Activated naive CD8-positive, alpha-beta T cell (primary cell): ENCODE measurements around the gene KCNMA1.

Experiments
- H3K27ac Mint-ChIP-seq: one replicate; pipeline ENCODE4 v1.8.0; 2021; ENCODE audit warnings: mixed read lengths
- H3K27me3 Mint-ChIP-seq: one replicate; pipeline ENCODE4 v1.8.0; 2021; ENCODE audit warnings: mixed read lengths
- H3K36me3 Mint-ChIP-seq: one replicate; pipeline ENCODE4 v1.8.0; 2021; ENCODE audit warnings: mixed read lengths
- H3K4me1 Mint-ChIP-seq: one replicate; pipeline ENCODE4 v1.8.0; 2021; ENCODE audit warnings: low read depth, mixed read lengths
- H3K4me3 Mint-ChIP-seq: one replicate; pipeline ENCODE4 v1.8.0; 2021; ENCODE audit warnings: mild to moderate bottlenecking, mixed read lengths
- H3K9me3 Mint-ChIP-seq: one replicate; pipeline ENCODE4 v1.8.0; 2021; ENCODE audit warnings: low read depth, mixed read lengths

The KCNMA1 gene

GRCh38 chr10:77081481-77081891 lies 556.1 kb downstream of the KCNMA1 start:
- H3K4me1 Mint-ChIP-seq, result no peaks in the 10 kb centered on the region
- no peaks in the 10 kb centered on the region for H3K36me3 Mint-ChIP-seq
- H3K4me3 Mint-ChIP-seq, result no peak overlapping the region
- H3K9me3 Mint-ChIP-seq, result no peaks in the 10 kb centered on the region
- peaks cover 2% of the 10 kb centered on the region for H3K27me3 Mint-ChIP-seq
- no peak overlapping the region for H3K27ac Mint-ChIP-seq

- H3K27ac Mint-ChIP-seq, result no peak overlapping the region
- no peaks in the 10 kb centered on the region for H3K9me3 Mint-ChIP-seq
- no peaks in the 10 kb centered on the region for H3K4me1 Mint-ChIP-seq
- peaks cover 2% of the 10 kb centered on the region for H3K27me3 Mint-ChIP-seq
- H3K4me3 Mint-ChIP-seq, result no peak overlapping the region
- H3K36me3 Mint-ChIP-seq, result no peaks in the 10 kb centered on the region
Observed at GRCh38 chr10:77080361-77081027, 557.1 kb downstream of the KCNMA1 start.

- H3K4me3 Mint-ChIP-seq, result no peak overlapping the region
- no peaks in the 10 kb centered on the region for H3K36me3 Mint-ChIP-seq
- H3K9me3 Mint-ChIP-seq, result no peaks in the 10 kb centered on the region
- H3K4me1 Mint-ChIP-seq, result no peaks in the 10 kb centered on the region
- no peak overlapping the region for H3K27ac Mint-ChIP-seq
- peaks cover 2% of the 10 kb centered on the region for H3K27me3 Mint-ChIP-seq
Observed at GRCh38 chr10:77079592-77080300, 557.9 kb downstream of the KCNMA1 start.

- no peak overlapping the region for H3K27ac Mint-ChIP-seq
- no peaks in the 10 kb centered on the region for H3K9me3 Mint-ChIP-seq
- no peaks in the 10 kb centered on the region for H3K36me3 Mint-ChIP-seq
- H3K4me1 Mint-ChIP-seq, result no peaks in the 10 kb centered on the region
- H3K4me3 Mint-ChIP-seq, result no peak overlapping the region
- H3K27me3 Mint-ChIP-seq, result peaks cover 2% of the 10 kb centered on the region
Observed at GRCh38 chr10:77077316-77077945, 560.2 kb downstream of the KCNMA1 start.

GRCh38 chr10:77075926-77076325 lies 561.7 kb downstream of the KCNMA1 start:
- H3K4me1 Mint-ChIP-seq, result no peaks in the 10 kb centered on the region
- H3K4me3 Mint-ChIP-seq, result no peak overlapping the region
- H3K9me3 Mint-ChIP-seq, result no peaks in the 10 kb centered on the region
- H3K27me3 Mint-ChIP-seq, result peaks cover 2% of the 10 kb centered on the region
- H3K27ac Mint-ChIP-seq, result no peak overlapping the region
- no peaks in the 10 kb centered on the region for H3K36me3 Mint-ChIP-seq

GRCh38 chr10:77074104-77074624 lies 563.4 kb downstream of the KCNMA1 start:
- no peaks in the 10 kb centered on the region for H3K4me1 Mint-ChIP-seq

GRCh38 chr10:77073663-77073960 lies 564.0 kb downstream of the KCNMA1 start:
- Mint-ChIP-seq H3K36me3 (no peaks in the 10 kb centered on the region), H3K27me3 (peaks cover 2% of the 10 kb centered on the region), H3K27ac (no peak overlapping the region), H3K4me1 (no peaks in the 10 kb centered on the region), H3K4me3 (no peak overlapping the region), H3K9me3 (no peaks in the 10 kb centered on the region)

More at GRCh38 chr10:77074104-77074624, 563.4 kb downstream of the KCNMA1 start:
- Mint-ChIP-seq H3K36me3 (no peaks in the 10 kb centered on the region), H3K9me3 (no peaks in the 10 kb centered on the region), H3K27me3 (peaks cover 2% of the 10 kb centered on the region), H3K4me3 (no peak overlapping the region), H3K27ac (no peak overlapping the region)

- H3K9me3 Mint-ChIP-seq, result no peaks in the 10 kb centered on the region
- no peak overlapping the region for H3K4me3 Mint-ChIP-seq
- no peaks in the 10 kb centered on the region for H3K4me1 Mint-ChIP-seq
- no peaks in the 10 kb centered on the region for H3K36me3 Mint-ChIP-seq
- H3K27me3 Mint-ChIP-seq, result peaks cover 2% of the 10 kb centered on the region
- H3K27ac Mint-ChIP-seq, result no peak overlapping the region
Observed at GRCh38 chr10:77072836-77073662, 564.6 kb downstream of the KCNMA1 start.

- no peak overlapping the region for H3K4me3 Mint-ChIP-seq
- no peak overlapping the region for H3K27ac Mint-ChIP-seq
- H3K9me3 Mint-ChIP-seq, result no peaks in the 10 kb centered on the region
- no peaks in the 10 kb centered on the region for H3K4me1 Mint-ChIP-seq
- H3K27me3 Mint-ChIP-seq, result peaks cover 2% of the 10 kb centered on the region
- H3K36me3 Mint-ChIP-seq, result no peaks in the 10 kb centered on the region
Observed at GRCh38 chr10:77072361-77072835, 565.2 kb downstream of the KCNMA1 start.

- H3K4me1 Mint-ChIP-seq, result no peaks in the 10 kb centered on the region
- no peaks in the 10 kb centered on the region for H3K9me3 Mint-ChIP-seq
- H3K27ac Mint-ChIP-seq, result no peak overlapping the region
- H3K4me3 Mint-ChIP-seq, result no peak overlapping the region
- no peaks in the 10 kb centered on the region for H3K36me3 Mint-ChIP-seq
- peaks cover 2% of the 10 kb centered on the region for H3K27me3 Mint-ChIP-seq
Observed at GRCh38 chr10:77071956-77072355, 565.7 kb downstream of the KCNMA1 start.

- H3K4me3 Mint-ChIP-seq, result no peak overlapping the region
- no peaks in the 10 kb centered on the region for H3K9me3 Mint-ChIP-seq
Observed at GRCh38 chr10:77071001-77071511, 566.6 kb downstream of the KCNMA1 start.

GRCh38 chr10:77070346-77070745 lies 567.3 kb downstream of the KCNMA1 start:
- Mint-ChIP-seq H3K27me3 (no peaks in the 10 kb centered on the region), H3K9me3 (no peaks in the 10 kb centered on the region), H3K4me3 (no peak overlapping the region), H3K36me3 (no peaks in the 10 kb centered on the region), H3K4me1 (no peaks in the 10 kb centered on the region), H3K27ac (no peak overlapping the region)

More at GRCh38 chr10:77071001-77071511, 566.6 kb downstream of the KCNMA1 start:
- no peak overlapping the region for H3K27ac Mint-ChIP-seq
- H3K27me3 Mint-ChIP-seq, result no peaks in the 10 kb centered on the region
- H3K4me1 Mint-ChIP-seq, result no peaks in the 10 kb centered on the region
- no peaks in the 10 kb centered on the region for H3K36me3 Mint-ChIP-seq

- H3K27ac Mint-ChIP-seq, result no peak overlapping the region
- no peak overlapping the region for H3K4me3 Mint-ChIP-seq
- H3K27me3 Mint-ChIP-seq, result no peaks in the 10 kb centered on the region
- no peaks in the 10 kb centered on the region for H3K9me3 Mint-ChIP-seq
- no peaks in the 10 kb centered on the region for H3K4me1 Mint-ChIP-seq
- no peaks in the 10 kb centered on the region for H3K36me3 Mint-ChIP-seq
Observed at GRCh38 chr10:77068969-77069368, 568.6 kb downstream of the KCNMA1 start.

- no peaks in the 10 kb centered on the region for H3K27me3 Mint-ChIP-seq
- no peak overlapping the region for H3K4me3 Mint-ChIP-seq
- no peaks in the 10 kb centered on the region for H3K4me1 Mint-ChIP-seq
- no peaks in the 10 kb centered on the region for H3K36me3 Mint-ChIP-seq
- H3K27ac Mint-ChIP-seq, result no peak overlapping the region
- H3K9me3 Mint-ChIP-seq, result no peaks in the 10 kb centered on the region
Observed at GRCh38 chr10:77068272-77068671, 569.3 kb downstream of the KCNMA1 start.
